CD4-positive, alpha-beta T cell treated with Interleukin-15 for 1 hour (primary cell): Measurements from ENCODE around the gene MAMDC4.
"Not testable (repeated sequence)": the region's sequence is repeated elsewhere in the genome, so short reads cannot be mapped to it uniquely, and the experiment has no call there.

Experiments used
- DNase-seq: peaks from one replicate; pipeline ENCODE4 v3.0.0-alpha.2; 2020

Gene MAMDC4

DNA sequence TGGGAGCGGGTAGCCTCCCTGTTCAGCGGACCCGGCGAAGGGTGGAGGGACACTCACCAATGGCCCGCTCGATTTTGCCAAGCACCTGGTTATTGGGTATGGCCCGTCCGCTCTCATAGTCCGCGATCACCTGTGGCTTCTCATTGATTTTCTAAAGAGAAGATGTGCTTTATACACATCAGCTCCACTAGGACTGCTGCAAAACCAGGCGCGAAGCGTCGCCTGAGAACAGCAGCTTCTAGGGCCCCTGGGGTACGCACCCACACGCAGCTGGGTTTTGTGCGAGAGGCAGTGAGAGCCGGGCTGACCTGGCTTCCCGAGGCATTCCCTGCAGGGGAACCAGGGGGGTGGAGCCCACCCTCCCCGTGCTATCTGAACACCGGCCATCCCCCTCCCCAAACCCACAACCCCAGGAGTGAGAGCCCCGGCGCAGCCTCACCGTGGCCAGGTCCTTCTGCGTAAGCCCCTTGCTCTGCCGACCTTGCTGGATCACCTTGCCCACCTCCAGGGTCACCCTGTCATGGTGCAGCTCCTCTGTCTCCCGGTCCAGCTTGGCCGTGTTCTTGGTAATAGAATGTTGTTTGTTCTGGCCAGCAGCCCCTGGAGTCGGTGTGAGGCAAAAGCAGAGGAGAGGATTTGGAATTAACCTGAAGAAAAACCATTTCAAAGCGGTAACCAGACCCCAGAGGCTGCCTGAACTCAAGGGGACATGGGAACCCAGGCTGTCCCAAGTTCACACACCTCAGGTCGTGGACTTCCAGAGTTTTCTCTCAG is 10.9 kb downstream of the MAMDC4 start:
- peak; percentile 15 for DNase-seq

DNA sequence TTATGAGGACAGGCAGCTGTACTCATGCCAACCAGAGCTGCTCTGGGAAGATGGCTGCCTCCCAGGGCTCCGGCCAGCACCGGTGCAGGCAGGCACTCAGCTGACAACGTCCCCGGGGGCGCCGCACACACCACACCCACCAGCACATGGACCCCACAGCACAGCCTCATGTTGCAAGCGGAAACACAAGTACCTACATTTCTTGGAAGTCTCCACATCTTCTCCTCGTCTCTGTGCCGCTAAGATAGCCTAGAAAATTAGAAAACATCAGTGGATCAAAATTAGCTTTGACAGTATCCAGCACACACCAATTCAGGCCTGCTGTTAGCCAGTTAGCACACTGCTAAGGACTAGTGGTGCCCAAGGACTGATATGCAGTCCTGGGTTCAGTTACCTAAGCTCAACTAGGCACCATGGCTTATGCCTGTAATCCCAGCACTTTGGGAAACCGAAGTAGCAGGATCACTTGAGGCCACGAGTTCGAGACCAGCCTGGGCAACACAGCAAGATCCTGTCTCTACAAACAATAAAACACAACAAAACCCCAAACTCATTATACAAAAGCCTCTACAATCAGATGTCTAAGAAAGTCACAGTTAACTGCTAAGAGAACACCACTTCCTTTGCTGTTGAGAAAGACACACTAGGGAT is 11.6 kb downstream of the MAMDC4 start:
- peak; percentile 10 for DNase-seq

- DNase-seq, result peak; percentile 13
These were observed 13.1 kb downstream of the MAMDC4 start for GRCh38 chr9:136865041-136865767.

DNA sequence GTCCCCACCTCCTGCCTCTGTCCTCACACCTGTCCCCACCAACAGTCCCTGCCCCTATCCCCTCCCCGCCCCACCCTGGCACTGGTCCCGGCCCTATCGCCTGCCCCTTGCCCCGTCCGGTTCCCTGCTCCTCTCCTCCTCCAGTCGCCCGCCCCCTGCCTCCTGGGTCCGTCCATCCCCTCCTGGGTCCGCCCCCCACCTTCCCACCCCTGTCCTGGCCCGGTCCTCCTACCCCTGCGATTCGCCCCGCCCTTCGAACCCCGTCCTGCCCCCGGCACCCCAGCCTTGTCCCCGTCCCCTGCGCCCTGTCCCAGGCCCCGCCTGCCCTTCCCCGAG is 13.6 kb downstream of the MAMDC4 start:
- no peak for DNase-seq

- not testable (repeated sequence) for DNase-seq
These were observed 14.8 kb downstream of the MAMDC4 start for GRCh38 chr9:136866898-136867421.

- no peak for DNase-seq
These were observed 15.3 kb downstream of the MAMDC4 start for GRCh38 chr9:136867480-136867879.

- no peak for DNase-seq
These were observed 15.8 kb downstream of the MAMDC4 start for GRCh38 chr9:136867917-136868316.

- DNase-seq, result no peak
These were observed 16.5 kb downstream of the MAMDC4 start for GRCh38 chr9:136868644-136869043.

- DNase-seq, result not testable (repeated sequence)
These were observed 17.5 kb downstream of the MAMDC4 start for GRCh38 chr9:136869611-136870010.

- no peak for DNase-seq
These were observed 23.0 kb downstream of the MAMDC4 start for GRCh38 chr9:136875155-136875554.

DNA sequence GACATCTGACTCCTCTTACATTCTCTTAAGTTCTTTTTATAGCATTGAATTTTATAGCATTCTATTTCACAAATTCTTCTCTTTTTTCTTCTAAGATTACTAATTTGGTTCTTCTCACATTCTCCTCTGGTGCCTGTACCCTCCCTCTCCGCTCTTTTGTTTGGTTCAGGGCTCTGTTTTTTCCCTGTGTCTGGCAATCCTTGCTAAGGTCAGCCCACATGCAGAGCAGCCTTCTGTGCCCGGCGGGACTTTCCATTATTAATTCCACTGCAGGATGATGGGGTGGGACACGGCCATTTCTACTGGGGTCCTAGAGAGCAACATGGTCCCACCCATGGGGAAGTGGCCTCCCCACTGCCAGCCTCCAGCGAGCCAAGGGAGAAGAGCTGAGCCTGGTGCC is 24.3 kb downstream of the MAMDC4 start:
- DNase-seq, result no peak

- no peak for DNase-seq
These were observed 28.5 kb downstream of the MAMDC4 start for GRCh38 chr9:136880651-136881050.

GRCh38 chr9:136881691-136882108 is 29.6 kb downstream of the MAMDC4 start:
- DNase-seq, result no peak

GRCh38 chr9:136882109-136882946 is 30.2 kb downstream of the MAMDC4 start:
- peak; percentile 86 for DNase-seq

- not testable (repeated sequence) for DNase-seq
These were observed 30.8 kb downstream of the MAMDC4 start for GRCh38 chr9:136882947-136883283.

DNA sequence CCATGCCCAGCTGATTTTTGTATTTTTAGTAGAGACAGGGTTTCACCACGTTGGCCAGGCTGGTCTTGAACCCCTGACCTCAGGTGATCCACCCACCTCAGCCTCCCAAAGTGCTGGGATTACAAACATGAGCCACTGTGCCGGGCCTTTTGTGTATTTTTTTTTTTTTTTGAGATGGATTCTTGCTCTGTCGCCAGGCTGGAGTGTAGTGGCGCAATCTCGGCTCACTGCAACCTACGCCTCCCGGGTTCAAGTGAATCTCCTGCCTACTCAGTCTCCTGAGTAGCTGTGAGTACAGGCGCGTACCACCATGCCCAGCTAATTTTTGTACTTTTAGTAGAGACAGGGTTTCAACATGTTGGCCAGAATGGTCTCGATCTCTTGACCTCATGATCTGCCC is 31.5 kb downstream of the MAMDC4 start:
- not testable (repeated sequence) for DNase-seq

GRCh38 chr9:136885950-136886578 is 33.9 kb downstream of the MAMDC4 start, which contains the start of gene TRAF2:
TSS of gene TRAF2 (plus strand) at chr9:136886516. CDS start at chr9:136898741, 12,225 bp downstream.
- DNase-seq, result peak; percentile 98

GRCh38 chr9:136886610-136887597 is 34.8 kb downstream of the MAMDC4 start:
- DNase-seq, result no peak

DNA sequence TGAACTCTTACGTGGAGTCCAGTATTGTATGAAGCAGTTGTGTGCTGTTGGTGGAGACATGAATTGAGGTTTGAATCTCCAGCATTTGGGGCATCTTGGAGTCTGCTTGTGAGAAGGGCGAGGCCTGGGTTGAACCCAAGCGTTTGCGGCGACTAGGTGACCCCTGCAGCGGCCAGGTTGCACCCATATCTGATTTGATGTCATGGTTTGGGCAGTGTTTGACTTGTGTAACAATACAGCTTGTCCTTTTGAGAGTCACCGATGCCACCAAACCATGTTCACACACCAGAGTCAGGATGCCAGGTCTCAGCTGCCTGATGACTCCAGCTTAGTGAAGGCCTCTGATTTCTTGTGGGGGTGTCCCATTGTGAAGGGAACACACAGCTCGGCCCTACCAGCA is 36.3 kb downstream of the MAMDC4 start:
- DNase-seq, result no peak

- no peak for DNase-seq
These were observed 37.7 kb downstream of the MAMDC4 start for GRCh38 chr9:136889858-136890257.

DNA sequence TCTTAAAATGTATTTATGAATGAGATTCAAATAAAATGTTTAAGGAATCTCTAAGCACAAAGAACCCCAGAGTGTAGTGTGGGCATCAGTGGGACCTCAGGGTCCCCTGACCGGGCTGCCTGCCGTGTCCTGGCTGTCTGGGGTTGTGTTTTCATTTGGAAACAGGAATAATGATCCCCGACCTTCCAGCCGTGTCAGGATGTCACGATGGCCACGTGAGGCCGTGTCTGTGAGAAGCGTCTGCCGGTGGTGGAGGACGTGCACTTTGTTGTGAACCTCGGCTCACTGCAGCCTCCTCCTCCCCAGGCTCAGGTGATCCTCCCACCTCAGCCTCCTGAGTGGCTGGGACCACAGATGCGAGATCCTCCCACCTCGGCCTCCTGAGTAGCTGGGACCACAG is 38.5 kb downstream of the MAMDC4 start:
- DNase-seq, result no peak
